Right kidney (tissue), 9 donors: ENCODE measurements around the gene ATRNL1.
A peak's percentile ranks its signal among the peaks of the same experiment; 100 is the strongest.

Source experiments
- DNase-seq: peaks from one replicate; pipeline ENCODE4 v3.0.0-alpha.2; 2016
- long read RNA-seq, 8 donors: transcript quantifications; one replicate each; lab custom pipeline, GENCODE V29; 2026

Gene ATRNL1, protein sequence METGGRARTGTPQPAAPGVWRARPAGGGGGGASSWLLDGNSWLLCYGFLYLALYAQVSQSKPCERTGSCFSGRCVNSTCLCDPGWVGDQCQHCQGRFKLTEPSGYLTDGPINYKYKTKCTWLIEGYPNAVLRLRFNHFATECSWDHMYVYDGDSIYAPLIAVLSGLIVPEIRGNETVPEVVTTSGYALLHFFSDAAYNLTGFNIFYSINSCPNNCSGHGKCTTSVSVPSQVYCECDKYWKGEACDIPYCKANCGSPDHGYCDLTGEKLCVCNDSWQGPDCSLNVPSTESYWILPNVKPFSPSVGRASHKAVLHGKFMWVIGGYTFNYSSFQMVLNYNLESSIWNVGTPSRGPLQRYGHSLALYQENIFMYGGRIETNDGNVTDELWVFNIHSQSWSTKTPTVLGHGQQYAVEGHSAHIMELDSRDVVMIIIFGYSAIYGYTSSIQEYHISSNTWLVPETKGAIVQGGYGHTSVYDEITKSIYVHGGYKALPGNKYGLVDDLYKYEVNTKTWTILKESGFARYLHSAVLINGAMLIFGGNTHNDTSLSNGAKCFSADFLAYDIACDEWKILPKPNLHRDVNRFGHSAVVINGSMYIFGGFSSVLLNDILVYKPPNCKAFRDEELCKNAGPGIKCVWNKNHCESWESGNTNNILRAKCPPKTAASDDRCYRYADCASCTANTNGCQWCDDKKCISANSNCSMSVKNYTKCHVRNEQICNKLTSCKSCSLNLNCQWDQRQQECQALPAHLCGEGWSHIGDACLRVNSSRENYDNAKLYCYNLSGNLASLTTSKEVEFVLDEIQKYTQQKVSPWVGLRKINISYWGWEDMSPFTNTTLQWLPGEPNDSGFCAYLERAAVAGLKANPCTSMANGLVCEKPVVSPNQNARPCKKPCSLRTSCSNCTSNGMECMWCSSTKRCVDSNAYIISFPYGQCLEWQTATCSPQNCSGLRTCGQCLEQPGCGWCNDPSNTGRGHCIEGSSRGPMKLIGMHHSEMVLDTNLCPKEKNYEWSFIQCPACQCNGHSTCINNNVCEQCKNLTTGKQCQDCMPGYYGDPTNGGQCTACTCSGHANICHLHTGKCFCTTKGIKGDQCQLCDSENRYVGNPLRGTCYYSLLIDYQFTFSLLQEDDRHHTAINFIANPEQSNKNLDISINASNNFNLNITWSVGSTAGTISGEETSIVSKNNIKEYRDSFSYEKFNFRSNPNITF (N-terminal part only)
- long read RNA-seq, donor 1, partial matches to known transcripts: 12 of 14 reads
- long read RNA-seq, donor 1, other reads (novel, unspliced or antisense): 0 of 14 reads
- long read RNA-seq, donor 2, partial matches to known transcripts: 0 of 2 reads
- long read RNA-seq, donor 2, other reads (novel, unspliced or antisense): 0 of 2 reads
- long read RNA-seq, donor 3, full-length matches to known transcripts: 4 of 4 reads
- long read RNA-seq, donor 3, partial matches to known transcripts: 0 of 4 reads
- long read RNA-seq, donor 3, other reads (novel, unspliced or antisense): 0 of 4 reads
- long read RNA-seq, donor 4, partial matches to known transcripts: 0 of 3 reads
- long read RNA-seq, donor 4, other reads (novel, unspliced or antisense): 0 of 3 reads
- long read RNA-seq, donor 5, partial matches to known transcripts: 0 of 2 reads
- long read RNA-seq, donor 5, other reads (novel, unspliced or antisense): 0 of 2 reads
- long read RNA-seq, donor 6, partial matches to known transcripts: 0 of 1 reads
- long read RNA-seq, donor 6, other reads (novel, unspliced or antisense): 0 of 1 reads
- long read RNA-seq, donor 7, full-length matches to known transcripts: 10 of 10 reads
- long read RNA-seq, donor 7, partial matches to known transcripts: 0 of 10 reads
- long read RNA-seq, donor 7, other reads (novel, unspliced or antisense): 0 of 10 reads
- long read RNA-seq, donor 8, transcript ATRNL1-209 (8 exons, 1,818 nt): major isoform, 6 of 6 reads
- long read RNA-seq, donor 8, partial matches to known transcripts: 0 of 6 reads
- long read RNA-seq, donor 8, other reads (novel, unspliced or antisense): 0 of 6 reads

DNA sequence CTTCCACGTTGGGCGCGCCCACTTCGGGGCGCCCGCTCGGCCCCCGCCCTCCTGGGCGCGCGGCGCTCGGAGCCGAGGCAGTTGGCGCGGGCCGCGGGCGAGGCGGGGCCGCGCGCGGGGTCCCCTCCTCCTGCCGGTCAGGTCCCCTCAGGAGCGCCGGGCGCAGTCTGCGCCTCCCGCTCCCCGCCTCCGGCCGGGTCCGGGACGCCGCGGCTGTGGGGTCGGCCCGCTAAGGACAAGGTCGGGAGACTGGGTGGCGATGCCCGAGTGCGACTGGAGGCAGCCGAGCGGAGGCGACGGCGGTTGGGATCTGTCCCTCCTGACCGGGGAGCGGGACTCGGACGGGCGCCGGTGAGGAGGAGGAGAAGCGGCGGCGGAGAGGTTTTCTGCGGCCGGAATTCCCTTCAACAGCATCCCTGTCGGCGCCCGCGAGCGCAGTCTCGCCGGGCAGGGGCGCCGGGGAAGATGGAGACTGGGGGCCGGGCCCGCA is at the start of gene ATRNL1:
ATRNL1 (plus strand) TSS at position 80 of the 490 bp plus-strand sequence; CDS start at position 466, 386 bp downstream.
- DNase-seq: peak; percentile 91

DNA sequence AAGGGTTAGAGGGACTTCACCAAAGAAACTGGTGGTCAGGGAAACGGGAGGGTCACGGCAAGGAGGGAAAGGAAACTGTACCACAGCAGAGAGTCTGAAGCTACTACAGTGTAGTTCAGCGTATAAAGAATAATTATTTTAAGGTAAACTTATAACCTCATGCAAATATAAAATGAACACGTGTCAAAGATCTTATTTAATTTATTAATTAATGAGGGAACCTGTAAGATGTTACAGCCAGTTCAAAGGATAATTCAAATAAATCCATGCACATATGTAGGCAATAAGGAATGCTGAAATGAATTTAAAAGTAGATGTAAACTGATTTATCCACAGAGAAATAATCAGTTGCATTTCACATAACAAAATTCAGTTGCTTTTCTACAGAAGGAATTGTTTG is 49.4 kb upstream of the ATRNL1 start:
- no peak for DNase-seq

DNA sequence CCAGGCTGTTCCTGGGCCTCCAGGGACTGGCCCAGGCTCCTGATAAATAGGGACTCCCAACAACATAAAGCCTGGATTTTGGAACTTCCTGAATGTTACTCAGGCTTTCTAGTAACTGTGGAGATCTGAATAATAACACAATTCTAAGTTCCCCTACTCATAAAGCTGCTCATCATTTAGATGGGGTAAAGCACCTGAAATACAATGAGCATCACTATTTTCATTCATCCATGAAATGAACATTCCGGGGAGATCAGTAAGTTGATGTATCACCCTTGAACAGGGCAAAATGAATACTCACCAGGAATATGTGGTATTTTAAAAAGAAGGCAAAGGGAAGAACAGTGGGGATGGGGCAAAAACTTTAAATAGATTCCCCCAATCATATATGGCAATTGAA is 48.3 kb upstream of the ATRNL1 start:
- no peak for DNase-seq

DNA sequence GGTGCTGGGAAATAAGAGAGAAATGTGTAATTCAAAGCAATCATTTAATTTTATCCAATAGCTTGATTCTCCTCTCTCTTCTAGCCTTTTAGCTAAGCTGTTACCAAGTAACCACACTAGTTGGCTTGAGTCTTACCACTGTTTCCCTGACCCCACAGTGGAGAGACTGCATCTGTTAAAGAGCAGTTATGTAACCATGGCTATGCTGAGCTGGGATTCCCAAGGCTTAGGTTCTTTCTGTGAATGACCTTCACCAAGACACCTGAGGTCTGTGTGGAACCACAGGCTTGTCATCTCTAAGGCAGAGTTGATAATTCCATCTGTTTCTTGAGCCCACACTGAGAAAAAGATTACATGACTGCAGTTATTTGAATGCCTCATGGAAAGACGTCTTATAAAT is 47.7 kb upstream of the ATRNL1 start:
- no peak for DNase-seq

DNA sequence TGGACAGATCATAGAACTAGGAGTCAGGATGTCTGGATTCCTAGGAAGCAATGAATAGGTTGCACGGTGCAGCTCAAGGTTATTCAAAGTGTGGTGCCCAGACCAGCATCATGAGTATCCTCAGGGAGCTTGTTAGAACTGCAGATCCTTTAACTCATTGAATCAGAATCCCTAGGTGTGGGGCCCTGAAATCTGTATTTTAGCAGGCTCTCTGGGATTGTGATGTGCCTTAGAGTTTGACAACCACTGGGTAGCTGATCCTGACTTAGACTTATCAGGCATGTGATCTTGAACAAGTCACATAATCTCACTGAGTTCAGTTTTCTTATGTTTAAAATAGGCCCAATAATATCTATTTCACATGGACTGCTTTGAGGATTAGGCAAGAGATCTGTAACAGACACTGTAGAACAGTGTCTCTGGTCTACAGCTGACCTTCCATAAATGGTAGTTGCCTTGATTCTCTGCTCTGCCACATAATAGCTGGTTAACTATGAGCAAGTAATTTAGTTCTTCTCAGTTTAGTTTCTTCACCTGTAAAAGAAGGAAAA is 46.4 kb upstream of the ATRNL1 start:
- no peak for DNase-seq

DNA sequence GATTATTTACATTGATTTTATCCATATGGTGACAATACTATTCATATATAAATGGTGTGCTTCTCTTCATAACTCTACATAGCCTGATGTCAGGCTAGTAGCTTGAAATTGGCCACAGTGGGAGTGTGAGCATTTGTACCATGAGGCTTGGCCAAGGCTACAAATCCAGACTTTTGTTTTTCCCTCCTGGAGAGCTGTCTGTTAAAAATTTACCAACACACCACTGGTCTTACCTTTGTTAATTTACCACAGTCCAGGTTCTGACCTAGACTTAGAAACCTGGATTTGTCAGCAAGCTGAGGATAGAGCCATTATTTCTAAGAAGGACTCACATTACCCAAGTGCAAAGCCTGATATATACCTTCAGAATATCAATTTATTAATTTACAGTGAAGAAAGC is 45.5 kb upstream of the ATRNL1 start:
- no peak for DNase-seq

DNA sequence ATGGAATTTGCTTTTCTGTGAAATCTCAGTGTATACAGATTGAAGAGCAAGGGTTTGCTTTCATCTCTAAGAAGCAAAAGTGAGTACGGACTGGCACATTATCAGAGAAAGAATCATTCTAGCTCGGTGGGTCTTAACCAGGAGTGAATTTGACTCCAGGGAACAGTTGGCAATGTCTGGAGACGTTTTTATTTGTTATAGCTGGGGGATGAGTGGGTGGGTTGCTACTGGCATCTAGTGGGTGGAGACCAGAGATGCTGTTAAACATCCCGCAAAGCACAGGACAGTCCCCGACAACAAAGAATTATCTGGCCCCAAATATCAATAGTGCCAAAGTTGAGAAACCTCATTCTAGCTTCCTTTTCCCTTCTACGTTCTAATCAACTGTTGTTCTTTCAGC is 43.8 kb upstream of the ATRNL1 start:
- DNase-seq: no peak

DNA sequence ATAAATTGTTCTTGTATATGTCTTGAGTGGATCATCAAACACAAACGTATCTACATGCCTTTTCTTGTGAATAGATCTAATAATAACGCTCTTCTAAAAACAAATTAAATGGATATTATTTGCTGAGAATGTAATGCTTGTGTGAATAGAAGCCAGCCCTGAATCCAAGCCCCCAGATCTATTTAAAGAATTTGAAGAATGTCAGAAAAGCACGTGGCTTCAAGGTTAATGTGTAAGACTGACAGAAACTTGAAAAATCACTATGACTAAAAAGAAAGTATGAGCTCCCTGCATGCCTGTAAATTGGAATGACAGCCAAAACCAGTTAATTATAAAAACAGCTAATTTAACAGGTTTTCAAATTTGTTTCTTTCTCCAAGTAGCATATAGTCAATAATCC is 43.2 kb upstream of the ATRNL1 start:
- DNase-seq: no peak

DNA sequence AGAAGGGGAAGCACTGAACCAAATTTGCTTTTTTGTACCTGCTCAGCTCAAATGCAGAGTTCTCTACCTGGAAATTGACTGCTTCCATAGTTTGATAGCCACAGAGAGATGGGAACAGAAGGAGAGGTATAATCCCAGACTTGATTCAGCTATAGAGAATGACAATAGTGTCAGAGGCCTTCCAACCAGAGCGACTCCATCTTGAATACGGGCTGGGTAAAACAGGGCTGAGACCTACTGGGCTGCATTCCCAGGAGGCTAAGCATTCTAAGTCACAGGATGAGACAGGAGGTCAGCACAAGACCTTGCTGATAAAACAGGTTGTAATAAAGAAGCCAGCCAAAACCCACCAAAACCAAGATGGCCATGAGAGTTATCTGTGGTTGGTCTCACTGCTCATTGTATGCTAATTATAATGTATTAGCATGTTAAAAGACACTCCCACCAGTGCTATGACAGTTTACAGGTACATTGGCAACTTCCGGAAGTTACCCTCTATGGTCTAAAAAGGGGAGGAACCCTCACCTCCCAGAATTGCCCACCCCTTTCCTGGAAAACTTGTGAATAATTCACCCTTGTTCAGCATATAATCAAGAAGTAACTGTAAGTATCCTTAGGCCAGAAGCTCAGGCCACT is 42.7 kb upstream of the ATRNL1 start:
- no peak for DNase-seq

DNA sequence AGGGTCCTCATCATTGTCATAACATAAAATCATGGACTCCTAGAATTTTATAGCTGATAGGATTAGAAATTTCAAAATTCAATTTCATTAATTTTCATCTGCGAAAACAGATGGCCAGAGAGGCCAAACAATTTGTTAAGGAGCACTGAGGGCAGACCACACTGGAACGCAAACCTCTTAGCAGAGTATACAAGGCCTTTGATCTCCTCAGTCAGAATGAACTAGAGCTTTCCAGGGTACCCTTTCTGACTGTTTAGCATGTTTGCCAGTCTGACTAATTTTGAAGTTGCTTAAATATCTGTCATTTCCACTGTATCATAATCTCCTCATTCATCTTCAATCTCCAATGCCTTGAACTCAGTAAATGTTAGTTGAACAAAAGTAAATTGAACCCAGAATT is 41.9 kb upstream of the ATRNL1 start:
- no peak for DNase-seq

DNA sequence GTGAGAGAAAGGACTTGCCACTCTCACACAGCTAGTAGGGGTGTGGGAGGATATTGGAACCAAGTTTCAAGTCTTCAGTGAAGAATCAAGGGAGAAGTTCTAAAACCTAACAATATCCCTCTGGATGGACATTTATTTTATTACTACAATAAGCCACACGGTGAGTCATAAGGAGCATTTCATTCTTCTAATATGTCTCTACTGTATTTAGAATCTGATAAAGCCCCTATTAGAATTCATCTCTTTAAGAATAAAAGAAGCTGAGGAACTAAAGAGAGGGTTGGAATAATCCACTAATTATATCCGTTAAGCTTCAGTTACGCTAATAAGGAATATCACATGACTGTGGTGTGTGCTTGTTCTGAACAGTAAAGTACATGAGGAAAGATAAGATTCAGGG is 40.9 kb upstream of the ATRNL1 start:
- DNase-seq: no peak

DNA sequence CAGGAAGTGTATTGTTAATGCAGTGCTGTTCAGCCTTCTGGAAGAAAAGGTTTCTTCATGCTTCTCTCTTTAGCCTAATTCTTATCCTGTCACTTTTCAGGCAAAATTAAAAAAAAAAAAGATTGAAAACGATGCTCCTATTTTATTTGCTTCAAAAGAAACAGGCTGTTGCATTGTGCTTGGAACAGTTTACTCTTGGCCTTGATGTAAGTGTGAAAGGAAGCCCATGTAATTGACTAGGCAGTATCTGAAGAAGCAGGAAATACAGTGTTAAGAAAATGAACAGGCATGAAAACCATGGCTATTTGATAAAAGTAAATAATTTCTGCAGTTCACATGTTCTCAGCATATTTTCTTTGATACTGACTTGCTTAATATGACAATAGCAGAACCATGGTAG is 40.4 kb upstream of the ATRNL1 start:
- DNase-seq: no peak

DNA sequence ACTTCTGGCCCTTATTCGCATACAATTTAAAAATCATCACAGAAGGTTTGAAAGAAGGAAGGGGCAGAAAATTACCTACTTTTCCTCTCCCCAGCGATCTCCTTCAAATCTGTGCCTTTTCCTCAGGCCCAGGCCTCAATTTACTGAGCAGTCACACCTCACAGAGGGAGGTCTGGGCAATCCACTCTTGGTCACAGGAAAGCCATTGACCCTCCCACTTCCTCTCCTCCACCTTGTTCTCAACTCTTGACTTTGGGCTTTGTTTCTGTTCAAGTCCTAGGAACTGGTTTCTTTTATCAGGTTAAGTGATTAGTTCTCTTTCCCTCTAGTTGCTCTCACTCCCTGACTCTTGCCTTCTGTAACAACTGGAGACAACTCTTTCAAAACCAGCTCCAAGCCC is 37.0 kb upstream of the ATRNL1 start:
- no peak for DNase-seq

DNA sequence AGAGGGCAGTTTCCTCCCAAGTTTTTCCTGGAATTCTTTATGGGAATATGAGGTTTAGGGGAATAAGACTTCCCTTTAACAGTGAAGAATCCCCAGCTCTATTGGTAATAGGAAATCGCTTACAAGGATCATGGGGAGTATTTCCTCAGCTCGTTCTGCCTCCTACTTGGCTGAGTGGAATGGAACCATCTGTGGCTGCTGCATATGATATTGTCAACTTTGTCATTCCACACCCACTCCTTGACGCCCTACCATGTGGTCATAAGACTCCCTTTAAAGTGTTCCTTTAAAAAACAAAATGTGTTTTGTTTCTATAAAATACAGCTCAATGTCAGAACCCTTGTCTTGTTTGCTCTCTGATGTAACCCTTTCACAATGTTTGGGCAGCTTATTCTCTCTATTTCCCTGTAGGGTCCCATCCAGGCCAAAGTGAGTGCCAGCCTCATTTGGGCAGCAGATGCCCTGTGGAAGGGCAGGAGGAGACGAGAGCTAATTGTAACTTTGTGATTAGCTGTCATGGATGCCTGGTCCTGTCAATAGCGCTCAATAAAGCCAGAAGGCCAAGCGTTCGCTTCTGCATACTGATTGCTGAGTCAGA is 33.8 kb upstream of the ATRNL1 start:
- DNase-seq: no peak

DNA sequence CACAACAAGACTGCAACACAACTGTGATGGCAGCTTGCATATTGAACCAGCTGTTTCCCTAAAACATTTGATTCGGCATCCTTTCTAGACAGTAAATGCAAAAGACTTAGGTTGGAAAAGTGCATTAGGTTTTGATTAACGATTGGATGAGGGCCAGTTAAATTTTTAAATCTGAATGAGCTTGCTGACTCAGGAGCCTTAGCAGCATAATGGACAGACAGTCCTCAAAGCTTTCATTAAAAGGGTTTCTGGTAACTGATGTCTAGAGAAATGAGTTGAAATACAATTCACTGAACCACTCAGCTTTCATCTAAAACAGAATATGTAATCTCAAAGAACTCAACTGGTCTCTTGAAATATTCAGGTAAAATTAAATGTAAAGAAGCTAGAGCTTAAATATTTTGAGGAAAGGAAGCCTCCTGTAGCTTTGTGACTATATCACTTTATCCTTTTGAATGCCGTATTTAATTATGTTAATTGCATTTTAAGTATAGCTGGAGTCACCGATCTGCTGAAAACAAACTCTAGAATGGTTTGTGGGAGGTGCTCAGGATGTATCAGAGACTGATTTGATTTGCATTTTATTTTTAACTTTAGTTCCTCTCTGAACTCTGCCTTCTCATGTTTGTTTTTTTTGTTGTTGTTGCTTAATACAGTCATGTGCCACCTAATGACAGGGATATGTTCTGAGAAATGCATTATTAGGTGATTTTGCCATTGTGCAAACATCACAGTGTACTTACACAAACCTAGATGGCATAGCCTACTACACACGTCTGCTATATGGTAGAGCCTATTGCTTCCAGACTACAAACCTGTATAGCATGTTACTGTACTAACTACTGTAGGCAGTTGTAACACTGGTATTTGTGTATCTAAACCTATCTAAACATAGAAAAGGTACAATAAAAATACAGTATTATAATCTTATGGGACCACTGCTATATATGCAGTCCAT is 29.2 kb upstream of the ATRNL1 start:
- no peak for DNase-seq

DNA sequence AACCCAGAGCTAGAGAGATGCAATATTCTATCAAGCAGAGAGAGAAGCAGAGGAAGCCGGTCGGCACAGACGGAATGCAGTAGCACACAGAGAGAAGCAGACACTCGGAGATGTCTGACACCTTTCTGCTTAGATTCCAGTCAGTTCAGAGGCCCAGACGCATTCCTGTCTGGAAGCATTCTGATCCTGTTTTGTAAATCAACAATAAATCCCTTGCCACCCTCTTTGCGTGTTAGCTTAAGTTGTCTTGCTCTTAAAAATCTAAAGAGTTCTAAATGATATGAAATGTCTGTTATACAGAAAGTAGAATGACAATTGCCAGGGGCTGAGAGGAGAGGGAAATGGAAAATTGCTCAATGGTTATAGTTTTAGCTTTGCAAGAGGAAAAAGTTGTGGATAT is 27.4 kb upstream of the ATRNL1 start:
- DNase-seq: no peak

DNA sequence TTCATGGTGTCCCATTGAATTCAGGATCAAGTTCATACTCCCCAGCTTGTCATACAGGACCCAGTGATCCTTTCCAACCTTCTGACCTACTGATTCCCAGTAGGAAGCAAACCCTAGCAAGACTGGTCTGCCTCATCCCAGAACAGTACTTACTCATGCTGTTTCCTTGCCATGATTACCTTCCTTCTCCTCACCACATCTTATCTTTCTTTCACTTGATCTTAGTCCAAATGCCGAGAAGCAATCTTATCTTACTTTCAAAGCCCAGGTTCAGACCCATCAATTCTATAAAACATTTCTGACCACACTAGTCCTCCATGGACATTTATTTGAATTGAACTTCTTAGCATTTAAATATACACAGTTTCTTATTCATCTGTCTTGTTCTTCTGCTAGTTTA is 26.6 kb upstream of the ATRNL1 start:
- DNase-seq: no peak

DNA sequence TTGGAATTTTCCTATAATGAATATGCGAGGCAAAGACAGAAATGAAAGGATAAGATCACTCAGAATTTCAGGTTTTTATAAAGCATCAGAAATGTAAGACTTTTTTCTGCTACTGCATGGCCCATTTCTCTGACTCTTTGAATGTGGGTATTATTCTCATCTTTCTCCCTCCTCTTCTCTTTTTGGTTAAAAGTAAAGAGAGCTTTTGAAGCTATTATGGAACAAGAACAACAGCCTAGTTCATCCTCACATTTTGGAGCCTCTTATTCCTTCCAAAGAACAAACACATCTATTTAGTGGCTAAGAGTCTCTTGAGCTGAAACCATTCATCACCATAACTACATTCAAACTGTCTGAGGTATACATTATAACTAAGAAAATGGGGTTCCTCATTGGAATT is 19.4 kb upstream of the ATRNL1 start:
- DNase-seq: no peak
